ENCODE results near the gene TTC39A.

DNA sequence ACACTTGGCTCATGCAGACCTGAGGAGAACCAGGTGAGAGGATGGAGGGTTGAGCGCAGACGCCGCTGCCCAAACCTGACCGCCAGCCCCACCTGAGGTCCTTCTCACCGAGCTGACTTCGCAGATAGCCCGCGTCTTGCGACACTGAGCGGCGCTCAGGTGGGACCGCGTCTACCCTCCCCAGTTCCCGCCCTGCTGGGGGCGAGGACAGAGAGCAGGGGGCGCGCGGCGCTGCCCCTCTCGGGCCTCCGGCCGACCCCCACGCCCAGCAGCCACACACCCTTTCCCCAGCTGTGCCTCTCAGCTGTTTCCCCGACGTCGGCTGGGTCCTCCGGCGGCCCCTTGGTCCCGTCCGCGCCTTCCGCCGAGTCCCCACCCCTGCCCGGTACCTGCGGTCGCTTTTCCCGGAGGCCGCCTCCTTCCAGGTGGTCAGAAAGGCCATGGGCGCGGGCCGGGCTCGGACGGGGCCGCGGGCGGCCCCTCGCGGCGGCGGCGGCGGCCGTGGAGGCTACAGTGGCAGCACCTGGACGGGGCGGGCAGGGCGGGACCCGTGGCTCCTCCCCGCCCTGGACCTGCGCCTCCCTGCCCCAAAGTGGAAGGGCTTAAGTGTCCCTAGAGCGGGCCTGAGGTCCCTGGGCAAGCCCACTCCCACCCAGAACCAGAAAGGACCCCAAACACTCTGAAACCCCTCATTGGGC, 14.4 kb upstream of the TTC39A start:
- TF ChIP-seq CTCF (IDR thresholded peaks at IDR 0.05) (peak; percentile 33), POLR2A (IDR thresholded peaks at IDR 0.05; ENCODE audit: low read length) (no peak), HMGXB4 (CRISPR knock-in tag; IDR thresholded peaks at IDR 0.05; ENCODE audit: borderline replicate concordance) (no peak), EP300 (IDR thresholded peaks at IDR 0.05) (no peak), POLR2AphosphoS2 (conservative IDR thresholded peaks at IDR 0.05; ENCODE audit: low read length) (no peak), MAX (IDR thresholded peaks at IDR 0.05) (no peak), RCOR1 (IDR thresholded peaks at IDR 0.05; ENCODE audit: low read depth, low read length) (no peak), CBX8 (IDR thresholded peaks at IDR 0.05) (no peak), CHD2 (IDR thresholded peaks at IDR 0.05; ENCODE audit: low read length, partially characterized antibody) (no peak), JUNB (IDR thresholded peaks at IDR 0.05) (no peak), ZSCAN20 (CRISPR knock-in tag; IDR thresholded peaks at IDR 0.05) (no peak), FOSL2 (IDR thresholded peaks at IDR 0.05) (no peak), FOSL2 (CRISPR knock-in tag; IDR thresholded peaks at IDR 0.05) (no peak)
- TF ChIP-seq, protein P1, sequence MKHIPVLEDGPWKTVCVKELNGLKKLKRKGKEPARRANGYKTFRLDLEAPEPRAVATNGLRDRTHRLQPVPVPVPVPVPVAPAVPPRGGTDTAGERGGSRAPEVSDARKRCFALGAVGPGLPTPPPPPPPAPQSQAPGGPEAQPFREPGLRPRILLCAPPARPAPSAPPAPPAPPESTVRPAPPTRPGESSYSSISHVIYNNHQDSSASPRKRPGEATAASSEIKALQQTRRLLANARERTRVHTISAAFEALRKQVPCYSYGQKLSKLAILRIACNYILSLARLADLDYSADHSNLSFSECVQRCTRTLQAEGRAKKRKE (CRISPR knock-in tag; IDR thresholded peaks at IDR 0.05; ENCODE audit: low read depth): no peak
- TF ChIP-seq, protein P2, sequence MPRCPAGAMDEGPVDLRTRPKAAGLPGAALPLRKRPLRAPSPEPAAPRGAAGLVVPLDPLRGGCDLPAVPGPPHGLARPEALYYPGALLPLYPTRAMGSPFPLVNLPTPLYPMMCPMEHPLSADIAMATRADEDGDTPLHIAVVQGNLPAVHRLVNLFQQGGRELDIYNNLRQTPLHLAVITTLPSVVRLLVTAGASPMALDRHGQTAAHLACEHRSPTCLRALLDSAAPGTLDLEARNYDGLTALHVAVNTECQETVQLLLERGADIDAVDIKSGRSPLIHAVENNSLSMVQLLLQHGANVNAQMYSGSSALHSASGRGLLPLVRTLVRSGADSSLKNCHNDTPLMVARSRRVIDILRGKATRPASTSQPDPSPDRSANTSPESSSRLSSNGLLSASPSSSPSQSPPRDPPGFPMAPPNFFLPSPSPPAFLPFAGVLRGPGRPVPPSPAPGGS (IDR thresholded peaks at IDR 0.05): no peak
